HG03469 (cell line): ENCODE results near the gene NYNRIN.

Source experiments
- ATAC-seq: cut with Tn5 transposase; IDR thresholded peaks from one replicate; pipeline ENCODE4 v1.9.1; 2021; ENCODE audit warnings: mild to moderate bottlenecking, moderate library complexity, moderate number of reproducible peaks; ENCODE audit not compliant: unreplicated experiment

Gene NYNRIN

DNA sequence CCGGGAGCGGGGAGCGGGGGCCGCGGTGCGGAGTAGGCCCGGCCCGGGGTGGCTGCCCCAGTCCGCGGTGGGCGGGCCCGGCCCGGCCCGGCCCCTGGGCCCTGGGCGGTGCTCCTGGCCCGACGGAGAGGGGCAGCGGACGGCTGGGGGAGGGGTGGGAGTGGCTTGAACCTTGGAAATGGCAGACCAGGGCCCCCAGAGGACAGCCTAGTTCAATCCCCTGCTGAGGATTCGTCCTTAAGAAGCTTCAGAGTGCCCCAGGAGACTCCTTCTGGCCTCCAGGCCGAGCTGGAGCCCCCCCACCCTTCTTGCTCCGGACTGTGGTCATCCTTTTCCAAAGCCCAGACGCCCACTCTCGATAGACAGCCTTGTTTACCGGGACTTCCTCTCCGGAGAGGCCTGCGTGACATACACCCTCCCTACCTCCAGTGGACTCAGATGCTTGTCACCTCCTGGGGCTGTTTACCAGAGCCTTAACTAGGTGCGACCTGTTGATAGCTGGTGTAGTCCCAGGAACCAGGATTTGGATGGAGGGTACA, 31.4 kb downstream of the NYNRIN start:
- ATAC-seq = peak; percentile 27

DNA sequence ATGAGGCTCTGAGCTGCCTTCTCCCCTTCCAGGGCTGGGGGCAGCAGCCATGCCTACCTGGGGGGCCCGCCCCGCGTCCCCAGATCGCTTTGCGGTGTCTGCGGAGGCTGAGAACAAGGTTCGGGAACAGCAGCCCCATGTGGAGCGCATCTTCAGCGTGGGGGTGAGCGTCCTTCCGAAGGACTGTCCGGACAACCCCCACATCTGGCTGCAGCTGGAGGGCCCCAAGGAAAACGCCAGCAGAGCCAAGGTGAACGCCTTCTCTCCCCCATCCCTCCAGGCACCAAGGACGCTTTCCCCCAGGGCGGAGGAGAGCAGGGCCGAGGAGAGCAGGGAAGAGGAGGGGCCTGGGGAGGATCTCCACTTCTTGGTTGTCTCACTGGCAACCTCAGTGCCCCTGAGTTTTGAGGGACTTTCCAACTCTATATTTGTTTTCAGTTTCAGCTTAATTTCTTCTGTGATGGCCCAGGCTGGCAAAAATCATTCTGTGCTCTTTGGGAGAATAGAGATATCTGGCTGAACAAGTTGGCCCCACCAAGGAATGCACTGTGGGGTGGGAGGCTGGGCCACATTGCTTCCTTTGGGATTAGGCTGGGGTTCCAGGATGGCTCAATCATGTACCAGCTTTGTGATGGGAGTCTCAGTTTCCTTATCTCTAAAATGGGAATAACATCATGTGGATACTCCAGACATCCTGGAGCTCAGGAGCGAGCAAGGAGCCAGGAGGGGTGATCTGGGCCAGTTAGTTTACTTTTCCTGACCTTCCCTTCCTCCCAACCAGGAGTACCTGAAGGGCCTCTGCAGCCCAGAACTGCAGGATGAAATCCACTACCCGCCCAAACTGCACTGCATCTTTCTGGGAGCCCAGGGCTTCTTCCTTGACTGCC, 32.1 kb downstream of the NYNRIN start:
- ATAC-seq = no peak

DNA sequence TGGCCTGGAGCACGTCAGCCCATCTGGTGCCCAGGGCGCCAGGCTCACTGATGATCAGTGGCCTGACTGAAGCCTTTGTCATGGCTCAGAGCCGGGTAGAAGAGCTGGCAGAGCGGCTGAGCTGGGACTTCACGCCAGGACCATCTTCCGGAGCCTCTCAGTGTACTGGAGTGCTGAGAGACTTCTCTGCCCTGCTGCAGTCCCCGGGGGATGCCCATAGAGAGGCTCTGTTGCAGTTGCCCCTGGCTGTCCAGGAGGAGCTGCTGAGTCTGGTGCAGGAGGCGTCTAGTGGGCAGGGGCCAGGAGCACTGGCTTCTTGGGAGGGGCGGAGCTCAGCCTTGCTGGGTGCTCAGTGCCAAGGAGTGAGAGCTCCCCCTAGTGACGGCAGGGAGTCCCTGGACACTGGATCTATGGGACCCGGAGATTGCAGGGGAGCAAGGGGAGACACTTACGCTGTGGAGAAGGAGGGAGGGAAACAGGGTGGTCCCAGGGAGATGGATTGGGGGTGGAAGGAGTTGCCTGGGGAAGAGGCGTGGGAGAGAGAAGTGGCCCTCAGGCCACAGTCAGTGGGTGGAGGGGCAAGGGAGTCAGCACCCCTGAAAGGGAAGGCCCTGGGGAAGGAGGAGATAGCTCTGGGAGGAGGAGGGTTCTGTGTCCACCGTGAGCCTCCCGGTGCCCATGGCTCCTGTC, 32.9 kb downstream of the NYNRIN start:
- ATAC-seq = peak; percentile 40

DNA sequence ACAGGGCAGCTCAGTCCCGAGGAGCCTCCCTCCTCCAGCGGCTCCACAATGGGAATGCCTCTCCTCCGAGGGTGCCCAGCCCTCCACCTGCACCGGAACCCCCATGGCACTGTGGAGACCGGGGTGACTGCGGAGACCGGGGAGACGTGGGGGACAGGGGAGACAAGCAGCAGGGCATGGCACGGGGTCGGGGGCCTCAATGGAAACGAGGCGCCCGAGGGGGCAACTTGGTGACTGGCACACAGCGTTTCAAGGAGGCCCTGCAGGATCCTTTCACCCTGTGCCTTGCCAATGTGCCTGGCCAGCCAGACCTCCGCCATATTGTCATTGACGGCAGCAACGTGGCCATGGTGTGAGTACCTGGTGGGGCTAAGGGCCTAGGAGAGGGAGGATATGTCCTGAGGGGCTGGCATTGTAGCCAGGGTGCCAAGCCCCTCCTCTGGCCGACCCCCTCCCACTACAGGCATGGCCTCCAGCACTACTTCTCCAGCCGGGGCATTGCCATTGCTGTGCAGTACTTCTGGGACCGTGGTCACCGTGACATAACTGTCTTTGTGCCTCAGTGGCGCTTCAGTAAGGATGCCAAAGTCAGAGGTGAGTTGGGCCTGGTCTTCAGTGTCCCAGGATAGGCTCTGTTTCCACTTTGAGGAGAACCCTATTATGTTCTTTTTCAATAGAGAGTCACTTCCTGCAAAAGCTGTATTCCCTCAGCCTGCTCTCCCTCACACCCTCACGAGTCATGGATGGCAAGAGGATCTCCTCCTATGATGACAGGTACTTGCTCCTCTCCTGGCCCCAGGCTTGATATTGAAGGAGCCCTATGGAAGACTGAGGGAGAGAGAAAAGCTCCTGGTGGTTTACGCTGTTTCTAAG, 33.7 kb downstream of the NYNRIN start:
- no peak for ATAC-seq

- ATAC-seq = no peak
Observed at GRCh38 chr14:24434036-24434435, 35.2 kb downstream of the NYNRIN start.

DNA sequence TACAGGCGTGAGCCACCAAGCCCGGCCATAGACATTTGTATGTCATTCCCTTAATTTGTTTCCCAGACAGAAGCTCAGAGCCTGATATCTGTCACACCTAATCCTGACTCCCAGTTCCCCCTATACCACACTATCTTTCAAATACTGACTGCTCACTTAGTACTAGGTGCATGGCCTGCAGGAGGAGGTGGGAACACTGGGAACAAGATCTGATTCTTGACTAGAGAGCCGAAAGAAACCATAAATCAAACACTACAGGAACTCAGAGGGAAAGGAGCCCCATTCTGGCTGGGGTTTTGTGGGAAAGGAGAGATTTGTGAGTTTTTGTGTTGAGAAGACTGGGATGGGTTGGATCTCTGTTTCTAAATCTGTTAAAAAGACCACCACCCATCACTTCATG, 35.9 kb downstream of the NYNRIN start:
- no peak for ATAC-seq

DNA sequence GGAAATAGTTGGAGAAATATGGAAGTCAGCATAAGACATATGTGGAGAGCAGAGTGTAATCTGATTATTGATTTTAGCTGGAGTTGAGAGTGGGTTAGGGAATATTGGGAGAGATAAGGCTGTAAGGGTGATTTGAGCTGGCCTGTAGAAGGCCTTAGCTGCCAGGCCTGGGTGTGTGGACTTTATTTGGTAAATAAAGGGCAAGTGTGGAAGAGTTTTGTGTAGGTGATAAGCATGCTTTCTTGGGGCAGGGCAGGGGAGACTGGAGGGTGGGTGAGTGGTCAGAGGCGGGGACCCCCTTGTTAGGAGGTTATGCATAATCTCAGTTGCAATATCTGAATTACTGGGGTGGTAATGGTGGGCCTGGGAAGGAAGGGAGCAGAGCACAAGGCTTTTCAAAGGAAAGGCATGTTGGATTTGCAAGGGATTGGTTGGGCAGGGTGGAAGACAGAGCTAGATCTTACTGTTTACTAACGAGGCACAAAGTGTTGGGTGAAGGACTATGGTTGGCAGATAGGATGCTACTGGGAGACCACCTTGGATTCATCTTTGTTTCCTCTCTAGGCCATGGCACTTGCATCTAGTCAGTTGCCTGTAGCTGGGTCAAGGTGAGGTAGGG, 36.5 kb downstream of the NYNRIN start:
- no peak for ATAC-seq

- ATAC-seq = no peak
Observed at GRCh38 chr14:24435998-24436354, 37.2 kb downstream of the NYNRIN start.

DNA sequence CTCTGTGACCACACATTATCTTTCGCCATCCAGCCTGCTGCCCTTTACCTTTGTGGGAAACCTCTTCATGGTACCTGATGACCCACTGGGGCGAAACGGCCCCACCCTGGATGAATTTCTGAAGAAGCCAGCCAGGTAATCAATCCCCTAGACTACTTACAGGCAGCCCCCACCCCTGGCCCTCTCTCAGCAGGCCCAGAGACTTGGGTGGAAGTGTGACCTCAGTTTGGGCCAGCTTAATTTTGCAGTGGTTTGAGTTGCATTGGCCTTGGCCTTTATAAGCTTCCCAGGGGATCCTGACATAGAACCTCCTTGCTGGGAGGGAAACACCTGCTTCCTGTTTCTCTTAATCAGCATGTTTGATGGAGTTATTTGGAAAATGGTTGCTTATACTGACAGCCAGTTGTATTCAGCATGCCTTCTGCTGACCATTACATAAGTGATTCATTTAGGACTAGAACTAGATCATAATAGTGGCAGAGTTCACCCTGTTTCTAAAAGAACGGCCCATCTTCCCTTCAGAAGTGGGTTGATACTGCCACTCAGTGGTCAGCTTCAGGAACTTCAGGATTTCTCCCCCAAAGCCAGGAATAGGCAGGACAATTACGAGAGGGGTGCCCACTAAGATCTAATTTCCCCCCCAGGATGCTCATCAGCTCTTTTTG, 37.7 kb downstream of the NYNRIN start:
- no peak for ATAC-seq

GRCh38 chr14:24437020-24437735, 38.4 kb downstream of the NYNRIN start:
- no peak for ATAC-seq

GRCh38 chr14:24437736-24438067, 38.9 kb downstream of the NYNRIN start:
- ATAC-seq = no peak

GRCh38 chr14:24438223-24439097, 39.7 kb downstream of the NYNRIN start:
- no peak for ATAC-seq

GRCh38 chr14:24439257-24439656, 40.5 kb downstream of the NYNRIN start:
- ATAC-seq = no peak

- ATAC-seq = no peak
Observed at GRCh38 chr14:24439830-24440605, 41.2 kb downstream of the NYNRIN start.

DNA sequence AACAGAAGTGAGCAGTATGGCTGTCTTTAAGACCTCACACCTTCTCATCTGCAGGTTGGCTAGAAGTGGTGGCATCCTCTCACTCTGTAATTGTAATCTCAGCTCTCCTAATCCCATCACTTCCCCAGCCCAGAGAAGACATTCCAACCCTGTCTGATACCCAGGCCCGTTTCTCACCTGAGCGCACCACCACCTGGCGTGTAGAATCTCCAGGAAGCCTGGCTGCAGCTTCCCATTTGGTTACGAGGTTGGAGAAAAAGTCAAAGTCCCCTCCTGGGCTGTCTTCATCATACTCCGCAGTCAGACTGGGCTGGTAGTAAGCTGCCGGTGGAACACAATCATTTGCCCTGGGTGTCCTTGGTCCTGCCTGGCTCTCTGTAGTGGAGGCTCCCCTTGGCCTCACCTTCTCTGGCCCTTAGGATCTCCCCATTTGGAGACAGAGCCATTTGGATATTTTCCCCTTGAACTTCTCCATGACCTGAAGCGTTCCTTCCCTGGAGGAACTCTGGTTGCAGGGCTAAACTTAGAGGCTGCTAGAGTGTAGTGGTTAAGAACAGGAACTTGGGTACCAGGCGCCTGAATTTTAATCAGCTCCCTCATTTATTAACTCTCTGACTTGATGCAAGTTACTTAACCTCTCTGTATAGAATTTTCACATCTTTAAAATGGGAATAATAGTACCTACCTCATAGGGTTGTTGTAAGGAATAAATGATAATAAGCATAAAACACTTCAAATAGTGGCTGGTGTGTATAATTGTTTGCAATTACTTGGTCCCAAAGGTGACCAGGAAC, 42.0 kb downstream of the NYNRIN start:
- ATAC-seq = no peak

- no peak for ATAC-seq
Observed at GRCh38 chr14:24441485-24441884, 42.7 kb downstream of the NYNRIN start.

DNA sequence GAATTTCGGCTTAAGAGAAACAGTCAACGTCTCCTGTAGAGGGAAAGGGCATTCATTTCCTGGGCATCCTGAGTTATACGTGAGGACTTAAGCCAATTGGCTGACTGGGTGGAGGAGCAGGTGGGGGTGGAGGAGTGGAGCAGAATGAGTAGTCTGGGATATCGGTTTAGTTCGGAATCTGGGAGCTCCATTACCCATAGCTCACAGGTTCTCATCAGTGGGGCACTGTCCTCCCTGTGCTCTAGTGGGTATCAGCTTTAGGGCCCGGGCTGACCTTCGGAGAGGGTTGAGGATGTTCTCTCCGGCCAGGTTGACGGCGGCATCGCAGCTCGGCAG, 43.1 kb downstream of the NYNRIN start:
- ATAC-seq = no peak
